Choroid plexus epithelial cell (primary cell): ENCODE measurements around the gene BCL2L11.
A peak's percentile ranks its signal among the peaks of the same experiment; 100 is the strongest.
"Not testable (repeated sequence)": the region's sequence is repeated elsewhere in the genome, so short reads cannot be mapped to it uniquely, and the experiment has no call there.

ENCODE experiments used
- DNase-seq: peaks from one replicate; pipeline ENCODE4 v3.0.0-alpha.2; 2010; ENCODE audit warnings: low read depth
- H3K4me3 ChIP-seq: 2 replicates; pipeline ENCODE4 v1.5.1; 2011; ENCODE audit warnings: low read depth, mild to moderate bottlenecking, control low read depth, low read length, moderate library complexity
- TF ChIP-seq, protein P1 (sequence below): conservative IDR thresholded peaks from 2 replicates; pipeline ENCODE4 v1.5.1; 2011; ENCODE audit warnings: low read depth, mild to moderate bottlenecking, control low read depth, inconsistent platforms, low read length, moderate library complexity

Gene BCL2L11, protein sequence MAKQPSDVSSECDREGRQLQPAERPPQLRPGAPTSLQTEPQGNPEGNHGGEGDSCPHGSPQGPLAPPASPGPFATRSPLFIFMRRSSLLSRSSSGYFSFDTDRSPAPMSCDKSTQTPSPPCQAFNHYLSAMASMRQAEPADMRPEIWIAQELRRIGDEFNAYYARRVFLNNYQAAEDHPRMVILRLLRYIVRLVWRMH

DNA sequence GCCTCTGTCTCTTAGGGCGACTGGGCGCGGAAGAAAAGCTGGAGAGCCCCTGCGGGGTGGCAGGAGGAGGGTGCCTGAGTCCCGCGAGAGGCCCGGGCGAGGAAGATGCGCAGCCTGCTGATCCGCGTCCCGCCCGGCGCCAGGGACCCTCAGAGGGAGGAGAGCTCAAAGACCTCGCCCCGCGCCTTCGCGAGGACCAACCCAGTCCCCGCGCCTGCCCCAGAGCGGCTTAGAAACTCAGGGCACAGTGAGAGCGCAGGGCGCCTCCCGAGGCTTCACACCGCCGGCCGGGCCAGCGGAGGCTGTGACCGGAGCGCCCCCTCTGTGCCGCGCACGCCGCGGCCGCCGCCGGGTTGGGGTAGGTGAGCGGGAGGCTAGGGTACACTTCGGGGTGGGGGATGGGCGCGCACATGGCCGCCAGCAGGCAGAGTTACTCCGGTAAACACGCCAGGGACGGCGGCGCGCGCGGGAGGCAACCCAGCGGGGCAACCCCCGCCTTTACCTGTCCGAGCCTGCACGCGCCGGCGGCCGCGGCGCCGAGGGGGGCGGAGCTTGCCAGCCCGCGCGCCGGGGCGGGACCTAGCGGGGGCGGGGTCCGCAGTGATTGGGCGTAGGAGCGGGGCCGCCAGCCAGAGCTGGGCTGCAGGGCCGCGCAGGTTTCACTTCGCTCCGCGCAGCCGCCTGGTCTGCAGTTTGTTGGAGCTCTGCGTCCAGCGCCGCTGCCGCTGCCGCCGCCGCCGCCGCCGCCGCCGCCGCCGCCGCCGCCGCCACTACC, at the start of gene BCL2L11:
Gene BCL2L11 (plus strand): TSS at position 662 of the 775 bp plus-strand sequence. CDS start 2,832 bp downstream, outside the sequence.
- TF ChIP-seq, protein P1, sequence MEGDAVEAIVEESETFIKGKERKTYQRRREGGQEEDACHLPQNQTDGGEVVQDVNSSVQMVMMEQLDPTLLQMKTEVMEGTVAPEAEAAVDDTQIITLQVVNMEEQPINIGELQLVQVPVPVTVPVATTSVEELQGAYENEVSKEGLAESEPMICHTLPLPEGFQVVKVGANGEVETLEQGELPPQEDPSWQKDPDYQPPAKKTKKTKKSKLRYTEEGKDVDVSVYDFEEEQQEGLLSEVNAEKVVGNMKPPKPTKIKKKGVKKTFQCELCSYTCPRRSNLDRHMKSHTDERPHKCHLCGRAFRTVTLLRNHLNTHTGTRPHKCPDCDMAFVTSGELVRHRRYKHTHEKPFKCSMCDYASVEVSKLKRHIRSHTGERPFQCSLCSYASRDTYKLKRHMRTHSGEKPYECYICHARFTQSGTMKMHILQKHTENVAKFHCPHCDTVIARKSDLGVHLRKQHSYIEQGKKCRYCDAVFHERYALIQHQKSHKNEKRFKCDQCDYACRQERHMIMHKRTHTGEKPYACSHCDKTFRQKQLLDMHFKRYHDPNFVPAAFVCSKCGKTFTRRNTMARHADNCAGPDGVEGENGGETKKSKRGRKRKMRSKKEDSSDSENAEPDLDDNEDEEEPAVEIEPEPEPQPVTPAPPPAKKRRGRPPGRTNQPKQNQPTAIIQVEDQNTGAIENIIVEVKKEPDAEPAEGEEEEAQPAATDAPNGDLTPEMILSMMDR = no peak
- peak; percentile 94 for DNase-seq
- peak within 1 kb of the TSS; percentile 86 for H3K4me3 ChIP-seq

DNA sequence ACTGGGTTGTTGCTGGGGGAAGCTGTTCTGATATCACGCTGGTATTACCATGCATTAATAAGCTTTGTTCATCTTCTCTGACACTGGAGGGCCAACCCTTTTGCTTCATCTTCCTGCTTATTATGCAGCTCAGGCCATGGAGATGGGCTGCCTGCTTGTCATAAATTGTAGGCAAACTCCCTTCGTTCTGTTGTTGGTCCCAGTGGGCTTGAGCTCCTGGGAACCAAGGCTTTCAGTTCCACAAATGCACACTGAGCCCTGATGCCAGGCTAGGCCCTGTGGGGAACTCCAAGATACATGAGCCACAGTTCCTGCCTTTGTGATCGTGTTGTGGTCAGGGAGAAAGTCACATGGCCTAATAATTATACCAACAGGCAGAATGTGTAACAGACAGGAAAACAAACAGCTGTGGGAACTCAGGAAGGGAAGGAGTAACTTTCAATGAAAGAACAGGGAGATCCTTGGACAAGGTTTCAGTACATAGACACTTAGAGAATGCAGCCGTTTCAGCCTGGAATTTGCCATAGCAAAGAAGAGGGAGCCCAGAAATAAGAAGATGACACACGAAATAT, 49.0 kb upstream of the BCL2L11 start:
- DNase-seq = peak; percentile 88
- no peak overlapping the region for H3K4me3 ChIP-seq
- TF ChIP-seq, protein P1 = no peak

DNA sequence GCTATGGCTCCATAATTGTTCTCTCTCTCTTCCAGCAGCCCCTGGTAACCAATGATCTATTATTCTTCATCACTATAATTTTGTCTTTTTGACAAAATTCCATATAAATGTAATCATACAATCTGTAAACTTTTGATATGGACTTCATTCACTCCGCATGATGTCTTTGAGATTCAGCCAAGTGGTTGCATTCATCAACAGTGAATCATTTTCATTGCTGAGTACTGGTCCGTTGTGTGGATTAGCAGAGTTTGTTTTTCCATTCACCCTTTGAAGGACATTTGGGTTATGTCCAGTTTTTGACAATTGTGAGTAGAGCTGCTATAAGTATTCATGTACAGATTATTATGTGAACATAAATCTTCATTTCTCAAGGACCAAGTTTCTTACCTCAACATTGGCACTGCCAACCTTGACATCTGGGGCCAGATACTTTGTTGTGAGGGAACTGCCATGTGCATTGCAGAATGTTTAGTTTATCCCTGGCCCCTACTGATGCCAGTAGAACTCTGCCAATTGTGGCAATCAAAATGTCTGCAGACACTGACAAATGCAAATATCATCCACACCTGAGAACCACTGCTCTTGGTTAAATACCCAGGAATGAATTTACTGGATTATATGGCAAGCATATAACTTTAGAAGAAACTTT, 48.4 kb upstream of the BCL2L11 start:
- TF ChIP-seq, protein P1 = no peak
- DNase-seq = peak; percentile 92
- no peak overlapping the region for H3K4me3 ChIP-seq

DNA sequence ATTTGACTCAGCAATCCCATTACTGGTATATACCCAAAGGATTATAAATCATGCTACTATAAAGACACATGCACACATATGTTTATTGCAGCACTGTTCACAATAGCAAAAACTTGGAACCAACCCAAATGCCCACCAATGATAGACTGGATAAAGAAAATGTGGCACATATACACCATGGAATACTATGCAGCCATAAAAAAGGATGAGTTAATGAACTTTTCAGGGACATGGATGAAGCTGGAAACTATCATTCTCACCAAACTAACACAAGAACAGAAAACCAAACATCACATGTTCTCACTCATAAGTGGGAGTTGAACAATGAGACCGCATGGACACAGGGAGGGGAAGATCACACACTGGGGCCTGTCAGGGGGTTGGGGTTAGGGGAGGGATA, 38.1 kb upstream of the BCL2L11 start:
- not testable (repeated sequence) for DNase-seq, H3K4me3 ChIP-seq

DNA sequence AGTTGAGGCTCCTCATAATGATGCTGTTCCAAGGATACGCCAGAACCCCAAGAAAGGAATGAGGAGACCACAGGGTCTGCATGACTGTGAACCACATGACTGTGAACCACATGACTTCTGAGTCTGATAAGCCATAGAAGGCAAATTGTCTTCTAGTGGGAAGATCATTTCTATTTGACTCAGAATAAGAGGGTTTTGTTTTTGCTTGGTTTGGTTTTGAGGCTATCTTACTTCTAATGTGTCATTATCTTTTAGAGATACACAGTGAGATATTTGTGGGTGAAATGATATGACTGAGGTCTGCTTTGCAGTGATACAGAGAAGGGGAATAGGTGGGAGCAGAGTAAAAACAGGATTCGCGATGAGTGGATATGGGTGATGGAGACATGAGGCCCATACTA, 28.9 kb upstream of the BCL2L11 start:
- TF ChIP-seq, protein P1 = no peak
- H3K4me3 ChIP-seq = no peak overlapping the region
- no peak for DNase-seq

DNA sequence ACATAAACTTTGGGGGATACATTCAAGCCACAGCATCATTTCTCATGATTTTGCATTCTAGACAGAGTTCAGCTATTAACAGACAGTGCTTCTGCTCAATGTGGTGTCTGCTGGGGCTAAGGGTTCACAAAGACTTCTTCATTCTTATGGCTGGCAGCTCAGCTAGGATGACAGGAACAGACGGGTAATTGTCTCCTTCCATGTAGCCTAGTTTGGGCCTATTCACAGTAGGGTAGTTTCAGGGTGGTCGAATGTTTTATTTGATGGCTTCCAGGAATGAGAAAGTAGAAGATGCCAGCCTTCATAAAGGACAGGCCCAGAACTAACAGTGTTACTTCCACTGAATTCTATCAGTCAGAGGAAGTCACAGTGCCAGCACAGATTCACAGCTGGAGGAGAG, 26.0 kb upstream of the BCL2L11 start:
- TF ChIP-seq, protein P1 = no peak
- no peak overlapping the region for H3K4me3 ChIP-seq
- DNase-seq = no peak

DNA sequence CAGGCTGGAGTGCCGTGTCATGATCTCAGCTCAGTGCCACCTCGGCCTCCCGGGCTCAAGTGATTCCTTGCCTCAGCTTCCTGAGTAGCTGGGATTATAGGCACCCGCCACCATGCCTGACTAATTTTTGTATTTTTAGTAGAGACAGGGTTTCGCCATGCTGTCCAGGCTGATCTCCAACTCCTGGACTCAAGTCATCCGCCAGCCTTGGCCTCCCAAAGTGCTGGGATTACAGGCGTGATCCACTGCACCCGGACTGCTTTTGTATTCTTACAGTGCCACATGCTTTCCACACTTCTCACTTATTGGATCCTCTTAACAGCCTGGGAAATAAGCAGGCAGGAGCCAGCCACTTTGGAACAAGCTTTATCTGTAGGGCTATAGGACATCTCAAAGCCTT, 25.3 kb upstream of the BCL2L11 start:
- no peak for DNase-seq
- TF ChIP-seq, protein P1 = no peak
- no peak overlapping the region for H3K4me3 ChIP-seq
